Esophagus mucosa (tissue), 1 donor: ENCODE measurements around the gene FEN1. TPM values are rescaled to one million over a fixed set of nuclear protein-coding genes. Genes with fewer than 3 reads are reported as not detected.

Experiments
- ATAC-seq: fragments of 200-7000 bp; cut with Tn5 transposase; one replicate; pipeline ENCODE4 v1.9.1; 2020
- total RNA-seq: library from RNA; stranded (reverse); gene quantifications from one replicate; pipeline ENCODE4 v1.2.4, GENCODE V29; 2023
- donor health status: DM: yes; HTN: yes; CAD: no.

Gene FEN1
- total RNA-seq, 1 donor from 2014 or later: 18.7 TPM

DNA sequence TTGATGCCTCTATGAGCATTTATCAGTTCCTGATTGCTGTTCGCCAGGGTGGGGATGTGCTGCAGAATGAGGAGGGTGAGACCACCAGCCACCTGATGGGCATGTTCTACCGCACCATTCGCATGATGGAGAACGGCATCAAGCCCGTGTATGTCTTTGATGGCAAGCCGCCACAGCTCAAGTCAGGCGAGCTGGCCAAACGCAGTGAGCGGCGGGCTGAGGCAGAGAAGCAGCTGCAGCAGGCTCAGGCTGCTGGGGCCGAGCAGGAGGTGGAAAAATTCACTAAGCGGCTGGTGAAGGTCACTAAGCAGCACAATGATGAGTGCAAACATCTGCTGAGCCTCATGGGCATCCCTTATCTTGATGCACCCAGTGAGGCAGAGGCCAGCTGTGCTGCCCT is 2.7 kb downstream of the FEN1 start:
- ATAC-seq: no peak

DNA sequence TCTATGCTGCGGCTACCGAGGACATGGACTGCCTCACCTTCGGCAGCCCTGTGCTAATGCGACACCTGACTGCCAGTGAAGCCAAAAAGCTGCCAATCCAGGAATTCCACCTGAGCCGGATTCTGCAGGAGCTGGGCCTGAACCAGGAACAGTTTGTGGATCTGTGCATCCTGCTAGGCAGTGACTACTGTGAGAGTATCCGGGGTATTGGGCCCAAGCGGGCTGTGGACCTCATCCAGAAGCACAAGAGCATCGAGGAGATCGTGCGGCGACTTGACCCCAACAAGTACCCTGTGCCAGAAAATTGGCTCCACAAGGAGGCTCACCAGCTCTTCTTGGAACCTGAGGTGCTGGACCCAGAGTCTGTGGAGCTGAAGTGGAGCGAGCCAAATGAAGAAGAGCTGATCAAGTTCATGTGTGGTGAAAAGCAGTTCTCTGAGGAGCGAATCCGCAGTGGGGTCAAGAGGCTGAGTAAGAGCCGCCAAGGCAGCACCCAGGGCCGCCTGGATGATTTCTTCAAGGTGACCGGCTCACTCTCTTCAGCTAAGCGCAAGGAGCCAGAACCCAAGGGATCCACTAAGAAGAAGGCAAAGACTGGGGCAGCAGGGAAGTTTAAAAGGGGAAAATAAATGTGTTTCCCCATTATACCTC is 3.3 kb downstream of the FEN1 start:
- ATAC-seq: no peak

DNA sequence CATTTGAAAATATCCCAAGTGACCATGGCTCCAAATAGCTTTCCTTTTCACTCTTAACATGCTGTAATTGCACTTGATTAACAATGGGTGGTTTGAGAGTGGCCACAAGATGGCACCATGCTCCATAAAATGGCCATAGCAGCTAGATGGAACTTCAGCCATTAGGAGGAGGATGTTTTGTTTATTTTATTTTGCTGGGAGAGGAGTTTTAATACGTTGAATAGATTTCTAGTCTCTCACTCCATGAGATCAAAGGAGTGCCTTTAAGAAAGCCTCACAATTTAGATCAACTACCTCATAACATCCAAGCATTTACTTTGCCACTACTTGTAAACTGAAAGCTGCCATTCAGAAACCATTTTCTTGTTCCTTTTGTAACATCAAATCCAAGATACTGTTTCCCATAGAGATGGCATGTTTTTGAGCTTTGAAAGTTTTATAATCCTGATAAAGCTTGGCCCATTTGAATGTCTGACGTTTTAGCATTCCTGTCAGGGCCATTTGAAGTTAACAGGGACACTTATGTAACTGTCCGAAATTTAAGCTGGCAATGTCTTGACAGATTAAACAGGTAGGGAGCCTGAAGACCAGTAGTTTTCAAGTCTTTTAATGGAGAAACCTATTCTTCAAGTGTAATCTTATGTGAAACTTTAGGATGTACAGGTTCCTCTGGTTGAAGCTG is 4.7 kb downstream of the FEN1 start:
- peak; percentile 42 for ATAC-seq

DNA sequence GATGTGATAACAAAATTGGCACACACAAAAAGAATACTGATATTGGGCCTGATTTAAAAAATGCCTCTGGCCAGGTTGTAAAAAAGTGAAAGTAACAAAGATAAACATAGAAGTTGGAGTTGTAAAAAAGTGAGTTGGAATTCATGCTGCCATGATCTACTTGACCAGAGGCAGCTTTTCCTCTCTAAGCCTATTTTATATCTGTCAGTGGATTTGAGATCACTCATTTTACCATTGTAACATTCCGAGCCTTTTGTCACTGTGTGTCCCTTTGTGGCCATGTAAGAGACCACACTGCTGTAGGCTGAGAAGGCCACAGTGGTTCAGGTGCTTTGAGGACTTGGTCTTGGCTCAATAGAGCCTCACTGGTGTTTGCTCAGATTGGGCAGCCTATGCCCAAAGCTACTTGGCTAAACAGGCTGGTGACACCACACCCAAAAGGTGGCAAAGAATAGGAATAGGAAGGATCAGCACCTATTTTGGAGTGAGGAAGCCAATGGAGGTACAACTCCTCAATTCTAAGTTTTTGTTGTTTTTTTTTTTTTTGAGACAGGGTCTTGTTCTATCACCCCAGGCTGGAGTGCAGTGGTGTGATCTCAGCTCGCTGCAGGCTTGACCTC is 7.1 kb downstream of the FEN1 start:
- no peak for ATAC-seq

DNA sequence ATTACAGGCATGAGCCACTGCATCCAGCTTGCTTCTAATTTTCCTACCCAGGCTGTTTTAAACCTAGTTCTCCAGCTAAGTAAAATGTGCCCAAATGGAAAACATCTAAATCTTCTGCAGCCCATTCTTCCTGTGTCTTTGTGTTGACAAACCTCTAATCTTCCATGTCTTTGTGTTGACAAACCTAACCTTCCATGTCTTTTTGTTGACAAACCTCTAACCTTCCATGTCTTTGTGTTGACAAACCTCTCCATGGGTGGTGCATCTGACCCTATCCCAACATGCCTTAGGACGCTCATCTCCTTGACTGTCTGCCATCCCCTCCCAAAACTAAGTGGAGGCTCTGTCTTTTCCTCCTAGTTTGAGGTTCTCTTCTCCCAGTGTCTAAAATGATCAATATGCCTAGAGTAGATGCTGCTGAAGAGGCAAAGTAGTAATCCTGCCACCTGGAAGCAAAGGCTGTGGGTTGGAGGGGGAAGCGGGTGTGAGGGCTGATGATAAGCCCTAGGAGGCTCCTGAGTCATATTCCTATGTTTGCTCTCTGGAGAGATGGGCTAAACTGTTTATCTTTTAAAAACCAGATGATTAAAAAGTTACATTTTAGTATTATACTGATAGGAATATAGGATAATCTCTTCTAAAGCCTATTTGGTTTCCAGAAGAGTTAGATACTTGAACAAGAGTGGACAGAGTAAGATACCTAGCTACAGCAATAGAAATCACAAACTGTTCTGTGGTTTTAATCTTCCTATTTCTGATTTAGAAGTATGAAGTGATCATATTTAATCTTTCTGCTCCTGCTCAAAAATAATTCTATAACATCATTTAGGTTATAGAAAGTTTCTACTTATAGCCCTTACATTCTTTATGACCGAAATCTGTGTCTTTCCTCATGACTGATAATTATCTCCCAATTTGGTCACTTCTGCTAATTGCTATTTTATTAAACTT is 7.9 kb downstream of the FEN1 start:
- ATAC-seq: no peak

DNA sequence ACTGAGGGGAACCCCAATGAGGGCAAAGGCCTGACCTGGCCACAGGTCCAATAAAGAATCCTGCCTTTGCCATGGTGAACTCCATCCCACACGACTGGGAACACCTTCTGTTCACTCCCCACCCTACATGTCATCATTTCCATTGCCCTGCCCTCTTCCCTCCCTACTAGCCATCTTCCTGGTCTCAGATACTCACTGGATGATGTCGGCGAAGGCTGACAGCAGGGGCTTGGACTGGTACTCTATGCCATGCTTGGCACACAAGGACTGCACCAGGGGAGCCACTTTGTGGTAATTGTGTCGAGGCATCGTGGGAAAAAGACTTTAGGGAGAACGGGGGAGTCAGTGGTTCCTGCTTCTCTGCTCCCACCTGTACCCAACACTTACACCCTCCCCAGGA is 9.9 kb downstream of the FEN1 start:
- ATAC-seq: no peak

DNA sequence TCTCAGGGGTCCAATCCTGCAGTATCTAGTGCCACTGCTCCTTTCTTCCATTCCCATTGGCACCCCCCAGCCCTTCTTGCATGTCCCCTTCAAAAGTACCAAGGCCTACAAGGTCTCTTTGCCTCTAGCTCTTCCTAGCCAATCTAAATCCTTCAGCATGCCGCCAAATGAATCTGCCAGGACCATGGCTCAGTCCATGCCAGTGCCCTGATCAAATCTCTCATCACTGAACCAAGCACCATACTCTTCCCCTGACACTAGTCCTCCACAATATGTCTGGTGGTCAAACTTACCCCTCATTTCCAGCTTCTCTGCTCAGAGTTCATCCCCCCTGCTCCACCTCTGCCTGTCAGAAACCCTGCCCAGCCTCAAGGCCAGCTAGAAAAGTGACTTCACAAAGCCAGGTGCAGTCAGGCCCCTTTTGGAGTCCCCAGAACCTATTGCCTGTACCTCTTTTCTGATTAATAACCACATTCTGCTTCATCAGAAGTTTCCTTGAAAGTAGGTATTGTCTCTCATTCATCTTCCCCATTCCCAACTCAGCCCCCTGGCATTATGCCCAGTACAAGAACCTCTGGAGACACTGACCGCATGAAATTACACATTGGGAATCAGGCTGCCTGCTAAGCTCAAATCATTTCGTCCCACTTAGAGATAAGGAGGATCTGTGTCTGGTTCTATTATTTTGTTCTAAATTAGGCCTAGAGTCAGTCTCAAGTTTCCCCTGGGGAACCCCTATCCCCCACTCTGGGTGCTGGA is 11.4 kb downstream of the FEN1 start:
- no peak for ATAC-seq

DNA sequence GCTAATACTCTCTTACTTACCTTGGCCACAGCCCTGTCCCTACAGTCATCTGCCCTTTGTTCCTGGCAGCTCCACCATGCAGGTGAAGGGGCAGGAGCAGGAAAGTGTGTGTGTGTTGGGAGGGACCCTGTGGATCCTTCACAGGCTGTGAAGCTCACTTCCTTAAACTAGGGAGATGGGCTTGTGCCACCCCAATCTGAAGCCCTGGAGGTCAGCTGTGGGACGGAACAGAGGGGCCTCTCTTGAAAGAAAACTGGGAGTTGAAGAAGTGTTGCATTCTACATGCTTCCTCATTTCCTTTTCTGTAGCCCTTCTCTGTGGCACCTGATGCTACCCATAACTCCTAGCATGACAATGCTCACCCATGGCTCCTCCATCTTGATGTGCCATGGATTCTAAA is 12.4 kb downstream of the FEN1 start:
- ATAC-seq: no peak

DNA sequence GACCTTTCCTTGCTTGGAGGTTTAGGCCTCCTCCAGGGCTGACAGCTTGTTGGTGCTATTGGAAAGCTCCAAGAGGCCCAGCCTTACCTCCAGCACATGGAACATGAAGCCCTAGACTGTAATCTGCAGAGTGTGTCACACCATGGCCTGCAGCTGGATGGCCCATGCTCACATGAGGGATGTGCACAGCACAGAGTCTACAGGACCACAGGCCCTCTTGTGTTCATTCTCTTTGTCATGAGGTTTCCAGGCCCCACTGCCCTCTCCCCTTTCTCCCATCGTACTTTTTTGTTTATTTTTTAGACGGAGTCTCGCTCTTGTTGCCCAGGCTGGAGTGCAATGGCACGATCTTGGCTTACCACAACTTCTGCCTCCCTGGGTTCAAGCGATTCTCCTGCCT is 14.1 kb downstream of the FEN1 start:
- ATAC-seq: no peak

DNA sequence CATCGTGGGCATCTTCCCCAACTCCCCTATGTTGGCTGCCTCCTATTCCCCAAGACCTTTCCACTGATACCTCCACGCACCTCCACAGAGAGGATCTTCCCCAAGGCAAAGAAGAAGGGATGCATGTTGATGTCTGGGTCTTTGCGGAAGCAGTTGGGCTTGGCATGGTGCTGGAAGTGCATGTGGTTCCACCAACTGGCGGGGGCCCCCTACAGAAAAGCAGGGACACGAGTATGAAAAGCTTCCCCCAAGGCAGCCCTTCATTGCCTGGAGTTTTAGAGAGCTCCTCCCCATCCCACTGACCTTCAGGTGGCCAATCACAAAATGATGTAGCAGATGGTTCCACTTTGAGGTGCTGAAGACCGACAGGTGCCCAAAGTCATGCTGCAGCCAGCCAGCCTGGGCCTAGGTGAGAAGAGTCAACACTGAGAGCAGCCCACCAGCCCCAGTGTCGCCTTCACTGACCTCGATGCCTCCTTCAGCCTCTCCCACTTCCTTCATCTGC is 18.0 kb downstream of the FEN1 start:
- no peak for ATAC-seq

DNA sequence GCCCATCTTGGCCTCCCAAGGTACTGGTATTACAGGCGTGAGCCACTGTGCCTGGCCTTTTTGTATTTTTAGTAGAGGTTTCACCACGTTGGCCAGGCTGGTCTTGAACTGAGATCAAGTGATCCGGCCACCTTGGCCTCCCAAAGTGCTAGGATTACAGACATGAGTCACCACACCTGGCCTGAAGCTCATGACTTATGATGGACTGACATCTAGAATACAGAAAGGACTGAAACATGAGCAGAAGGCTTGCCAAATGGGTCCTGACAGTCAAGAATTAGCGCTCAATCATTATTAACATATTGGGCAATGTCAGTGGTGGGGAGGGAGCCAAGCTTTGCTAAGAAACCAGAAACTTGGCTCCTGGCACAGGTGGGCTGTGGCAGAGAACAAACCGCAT is 19.1 kb downstream of the FEN1 start:
- no peak for ATAC-seq

DNA sequence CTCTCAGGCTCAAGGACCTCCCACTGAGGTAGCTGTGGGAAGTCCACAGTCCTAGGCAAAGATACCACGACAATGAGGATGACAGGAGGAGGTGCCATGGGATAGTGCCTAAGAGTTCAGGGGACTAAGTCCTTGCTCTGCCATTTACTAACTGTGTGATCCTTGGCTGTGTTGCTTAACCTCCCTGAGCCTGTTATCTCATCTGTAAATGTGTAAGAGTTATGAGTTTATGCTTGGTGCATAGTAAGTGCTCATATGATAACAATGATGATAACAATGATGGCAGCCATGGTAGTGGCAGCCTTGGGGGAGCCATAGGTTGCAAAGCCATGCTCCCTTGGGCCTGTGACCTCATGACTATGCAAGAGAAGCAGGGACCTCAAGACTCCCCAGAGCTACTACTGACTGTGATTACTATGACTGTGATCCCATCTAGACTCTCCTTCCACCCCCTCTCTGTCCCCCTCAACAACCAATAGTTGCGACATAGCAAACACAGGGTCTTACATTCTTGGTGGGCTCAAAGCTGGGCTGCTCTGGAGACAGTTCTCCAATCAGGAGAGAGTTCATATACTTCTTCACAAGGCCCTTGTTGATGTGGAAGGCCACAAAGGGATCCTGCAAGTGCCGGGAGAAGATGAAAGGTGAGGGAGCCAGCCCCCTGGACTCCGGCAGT is 20.2 kb downstream of the FEN1 start:
- no peak for ATAC-seq

DNA sequence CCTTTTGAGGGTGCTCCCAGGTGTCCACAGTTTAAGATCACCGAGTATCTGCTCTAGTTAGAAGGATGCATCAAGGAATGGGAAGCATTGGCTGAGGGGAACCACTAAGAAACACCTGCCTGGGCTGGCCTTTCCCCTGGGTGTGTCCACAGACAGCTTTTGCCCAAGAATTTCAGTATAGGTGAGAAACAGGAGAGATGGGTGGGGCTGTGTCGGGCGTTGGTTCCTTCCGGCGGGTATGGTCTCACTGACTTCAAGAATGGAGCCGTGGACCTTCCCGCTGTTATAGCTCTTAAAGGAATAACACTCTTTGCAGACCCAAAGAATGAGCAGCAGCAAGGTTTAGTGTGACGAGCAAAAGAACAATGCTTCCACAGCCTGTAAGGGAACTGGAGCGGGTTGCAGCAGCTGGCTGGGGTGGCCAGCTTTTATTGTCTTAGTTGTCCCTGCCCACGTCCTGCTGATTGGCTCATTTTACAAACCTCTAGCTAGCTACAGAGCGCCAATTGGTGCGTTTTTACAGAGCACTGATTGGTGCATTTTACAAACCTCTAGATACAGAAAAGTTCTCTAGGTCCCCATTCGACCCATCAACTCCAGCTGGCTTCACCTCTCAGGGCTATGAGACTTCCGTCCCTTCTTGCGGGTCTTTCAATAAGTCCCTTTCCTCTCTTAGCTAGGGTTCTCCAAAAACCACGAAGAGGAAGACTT is 21.7 kb downstream of the FEN1 start:
- ATAC-seq: peak; percentile 66

DNA sequence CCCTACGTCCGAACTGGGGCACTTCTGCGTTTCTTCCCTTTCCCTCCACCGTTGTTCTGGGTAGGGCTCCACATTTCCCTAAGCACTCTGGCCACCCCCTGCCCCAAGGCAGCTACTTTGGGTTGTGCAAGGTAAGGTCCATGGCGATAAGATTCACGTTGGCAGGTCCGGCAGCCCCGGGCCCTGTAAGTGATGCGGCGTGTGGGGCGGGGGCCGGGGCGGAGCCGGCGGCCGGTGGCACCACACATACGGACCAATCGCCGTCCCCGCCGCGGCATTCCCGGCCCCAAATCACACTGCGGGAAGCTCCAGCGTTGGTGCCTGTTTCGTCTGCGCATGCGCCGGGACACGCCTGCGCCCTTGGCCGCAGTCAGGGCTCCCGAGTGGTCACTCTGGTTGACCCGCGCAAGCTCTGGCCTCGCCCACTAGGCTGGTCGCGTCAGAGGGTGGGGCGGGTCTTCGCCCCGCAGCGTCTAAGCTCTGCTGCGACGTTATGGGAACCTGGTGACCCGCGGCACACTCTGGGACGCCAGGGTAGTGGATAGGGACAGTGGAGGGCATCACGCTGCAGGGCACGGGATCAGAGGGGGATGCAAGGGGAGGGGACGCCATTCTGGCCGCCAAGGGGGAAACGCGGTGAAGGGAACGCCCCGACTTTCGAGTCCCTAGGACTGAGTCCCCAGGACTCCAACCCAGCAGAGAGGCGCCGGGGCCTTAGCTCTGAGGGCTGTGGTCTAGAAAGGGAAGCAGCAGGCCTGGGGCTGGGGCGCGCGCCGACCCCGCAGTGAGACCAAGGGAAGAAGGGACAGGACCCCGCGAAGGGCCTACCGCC is 22.5 kb downstream of the FEN1 start:
- peak; percentile 70 for ATAC-seq

DNA sequence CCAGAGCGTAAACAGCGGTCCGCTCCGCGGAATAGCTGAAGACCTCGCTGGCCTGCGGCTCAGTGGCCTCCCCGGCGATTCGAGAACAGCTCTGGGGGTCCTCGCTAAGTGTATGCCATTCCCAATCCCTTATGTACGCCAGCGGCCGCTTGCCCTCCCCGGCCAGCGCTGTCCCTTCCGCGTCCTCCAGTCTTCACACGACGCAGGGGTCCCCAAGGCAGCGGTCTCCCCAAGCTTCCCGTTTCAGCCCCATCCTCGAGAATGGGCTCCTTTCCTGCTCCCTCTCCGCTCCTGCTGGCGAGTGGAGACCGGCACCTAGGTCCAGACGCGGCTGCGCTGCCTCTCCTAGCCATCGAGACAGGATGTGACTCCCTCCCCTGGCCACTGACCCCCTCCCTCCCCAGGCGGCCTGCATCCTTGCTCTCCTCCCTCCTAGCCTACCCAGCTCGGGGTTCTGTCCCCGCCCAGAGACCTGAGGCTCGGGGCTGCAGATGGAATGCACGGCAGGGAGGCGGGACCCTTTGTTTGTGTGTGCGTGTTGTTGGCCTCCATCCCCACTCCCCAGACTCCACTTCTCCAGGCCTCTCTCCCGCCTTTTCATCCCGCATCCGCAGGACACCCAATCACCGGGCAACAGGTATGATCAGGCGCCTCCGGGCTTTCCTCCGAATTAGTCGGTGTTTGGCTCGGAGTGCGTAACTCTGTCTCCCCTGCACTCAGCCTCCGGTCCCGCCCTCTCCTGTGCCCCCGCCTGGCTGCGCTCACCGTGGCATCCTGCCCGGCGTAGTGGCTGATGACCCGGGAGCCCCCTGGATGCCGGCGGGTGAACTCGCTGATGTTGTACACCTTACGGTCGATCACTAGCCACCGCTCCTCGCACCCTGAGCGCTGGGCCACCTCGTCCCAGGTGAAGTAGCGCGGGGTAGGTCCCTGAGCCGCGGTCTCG is 23.4 kb downstream of the FEN1 start:
- peak; percentile 7 for ATAC-seq

DNA sequence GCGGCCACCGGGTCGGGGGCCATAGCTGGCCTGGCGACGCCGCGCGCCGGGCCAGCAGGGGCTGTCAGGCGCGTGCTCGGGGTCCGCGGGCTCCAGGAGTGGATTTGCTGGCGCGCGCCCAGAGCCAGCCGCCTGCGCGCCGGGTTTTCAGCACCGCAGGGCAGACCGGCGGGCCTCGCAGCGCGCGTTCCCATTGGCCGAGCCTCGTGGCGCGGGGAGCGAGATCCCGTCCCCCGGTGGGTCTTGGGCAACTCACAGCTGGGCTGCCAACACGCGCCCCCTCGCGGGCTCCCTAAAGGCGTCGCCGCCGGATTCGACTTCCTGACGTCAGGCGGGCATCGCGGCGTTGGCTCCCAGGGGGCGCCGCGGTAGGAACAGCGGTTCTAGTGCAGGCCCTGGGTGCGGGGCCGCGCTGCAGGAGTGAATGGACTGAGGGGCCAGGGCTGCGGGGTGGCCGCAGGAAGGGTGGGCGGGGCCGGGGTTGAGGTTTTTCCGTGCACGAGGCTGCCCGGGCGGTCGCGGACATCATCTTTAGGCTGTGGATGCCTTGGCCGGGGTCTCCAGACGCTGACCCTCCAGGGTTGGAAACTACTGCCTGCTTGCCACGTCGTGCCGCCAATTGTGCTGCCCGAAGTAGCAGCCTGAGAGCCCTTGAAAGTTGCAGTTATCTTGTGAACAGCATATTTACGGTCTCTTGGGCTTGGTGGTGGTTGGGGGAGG is 24.2 kb downstream of the FEN1 start, which contains the start of gene FADS1:
Gene FADS1 (minus strand): TSS at position 268 of the 720 bp plus-strand sequence. CDS start 74 bp downstream, at position 194.
- peak; percentile 2 for ATAC-seq

DNA sequence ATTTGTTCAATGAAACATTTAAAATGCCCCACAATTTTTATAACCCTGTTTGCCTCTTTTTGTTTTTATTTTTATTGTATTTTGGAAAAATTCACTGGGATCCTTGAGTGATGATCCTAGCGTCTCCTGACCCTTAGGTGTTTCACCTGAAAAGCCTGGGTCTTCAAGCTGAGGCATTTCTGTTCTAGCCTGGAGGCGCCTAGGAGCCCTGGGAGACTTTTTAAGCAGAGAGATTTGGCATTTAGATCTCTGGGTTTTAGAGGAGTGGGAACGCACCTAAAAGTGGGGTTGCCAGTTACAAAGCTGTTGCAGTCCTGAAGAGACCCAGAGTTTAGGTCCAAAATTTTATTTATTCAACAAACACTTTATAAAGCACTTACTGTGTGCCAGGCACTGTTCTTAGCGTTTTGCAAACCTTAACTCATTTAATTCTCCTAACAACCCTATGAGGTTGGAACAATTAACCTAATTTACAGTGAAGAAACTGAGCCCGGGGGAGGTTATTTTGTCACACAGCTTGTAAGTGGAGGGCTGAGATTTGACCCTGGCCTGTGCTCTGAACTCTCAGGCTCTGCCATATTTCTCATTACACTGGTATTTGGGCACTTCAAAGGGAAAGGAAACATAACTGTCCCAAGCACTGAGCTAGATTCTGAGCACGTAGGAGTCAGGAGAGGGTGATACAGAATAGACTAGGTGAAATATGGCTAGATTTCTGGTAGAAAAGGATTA is 24.9 kb downstream of the FEN1 start:
- no peak for ATAC-seq
